NB4 (cell line): Measurements from ENCODE around the gene GPR17.

Experiments
- MYC ChIP-seq: IDR thresholded peaks from 2 replicates; pipeline ENCODE4 v1.6.1; 2011; ENCODE audit warnings: low read depth, low read length
- POLR2A ChIP-seq: IDR thresholded peaks from 2 replicates; pipeline ENCODE4 v1.6.1; 2011; ENCODE audit warnings: mild to moderate bottlenecking; ENCODE audit not compliant: insufficient read length; ENCODE audit errors: extremely low read depth

DNA sequence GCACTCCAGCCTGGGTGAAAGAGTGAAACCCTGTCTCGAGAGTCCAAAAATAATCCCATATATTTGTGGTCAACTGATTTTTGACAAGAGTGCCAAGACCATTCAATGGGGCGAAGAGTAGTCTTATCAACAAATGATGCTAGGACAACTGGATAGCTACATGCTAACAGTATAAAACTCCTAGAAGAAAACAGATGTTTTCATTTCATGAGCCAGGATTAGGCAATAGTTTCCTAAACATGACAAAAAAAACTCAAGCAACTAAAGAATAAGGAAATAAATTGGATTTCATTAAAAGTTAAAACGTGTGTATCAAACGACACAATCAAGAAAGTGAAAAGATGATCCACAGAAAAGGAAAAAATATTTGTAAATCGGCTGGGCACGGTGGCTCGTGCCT, 23.1 kb downstream of the GPR17 start:
- TF ChIP-seq MYC (no peak), POLR2A (no peak)
